CD4-positive, alpha-beta memory T cell (primary cell): Measurements from ENCODE around the gene HDAC4. TPM values are rescaled to one million over a fixed set of nuclear protein-coding genes. Genes with fewer than 3 reads are reported as not detected.

ENCODE experiments used
- CTCF ChIA-PET: fragments of 350-600 bp; sonication (Branson Sonifier 250); formaldehyde crosslinking; loops from one replicate; lab custom pipeline; 2021; ENCODE audit warnings: inconsistent platforms; ENCODE audit not compliant: partially characterized antibody; lab: Charles Lee
- POLR2A ChIA-PET: fragments of 350-600 bp; sonication (Branson Sonifier 250); formaldehyde crosslinking; loops from one replicate; lab custom pipeline; 2021; ENCODE audit not compliant: partially characterized antibody; lab: Charles Lee
- DNase-seq, 5 donors: peaks; one replicate each; pipeline versions ENCODE4 v3.0.0 to v3.0.0-alpha.2; 2020 to 2022; ENCODE audit warnings: mixed read lengths in 1 of 5
- H3K27ac ChIP-seq: one replicate; pipeline ENCODE4 v1.7.0; 2013; ENCODE audit warnings: low read depth, low read length
- H3K27me3 ChIP-seq: 2 replicates; pipeline ENCODE4 v1.7.0; 2013; ENCODE audit warnings: mild to moderate bottlenecking, low read length, moderate library complexity; ENCODE audit not compliant: insufficient read depth
- H3K36me3 ChIP-seq: 2 replicates; pipeline ENCODE4 v1.7.0; 2013; ENCODE audit warnings: mild to moderate bottlenecking, low read length, moderate library complexity; ENCODE audit not compliant: insufficient read depth
- H3K4me1 ChIP-seq: 2 replicates; pipeline ENCODE4 v1.7.0; 2013; ENCODE audit warnings: mild to moderate bottlenecking, low read length, moderate library complexity; ENCODE audit not compliant: insufficient read depth
- H3K4me3 ChIP-seq, 2 donors: one replicate each; pipeline ENCODE4 v1.7.0; 2013; ENCODE audit warnings: low read length in 2 of 2, mild to moderate bottlenecking in 1 of 2
- H3K9me3 ChIP-seq, 2 donors: one replicate each; pipeline ENCODE4 v1.7.0; 2013; ENCODE audit warnings: low read length in 2 of 2, control low read depth in 1 of 2; ENCODE audit not compliant: control insufficient read depth in 1 of 2
- H3K27ac Mint-ChIP-seq, 7 donors: one replicate each; pipeline ENCODE4 v1.8.0; 2020 to 2021; ENCODE audit warnings: mixed read lengths in 7 of 7, mild to moderate bottlenecking in 6 of 7, inconsistent platforms in 3 of 7, moderate library complexity in 3 of 7
- H3K27me3 Mint-ChIP-seq, 2 donors: one replicate each; pipeline ENCODE4 v1.8.0; 2020 to 2021; ENCODE audit warnings: mixed read lengths in 2 of 2
- H3K36me3 Mint-ChIP-seq, 2 donors: one replicate each; pipeline ENCODE4 v1.8.0; 2020 to 2021; ENCODE audit warnings: mixed read lengths in 2 of 2, inconsistent platforms in 1 of 2, mild to moderate bottlenecking in 1 of 2
- H3K4me1 Mint-ChIP-seq, 4 donors: one replicate each; pipeline ENCODE4 v1.8.0; 2020 to 2021; ENCODE audit warnings: mixed read lengths in 4 of 4, mild to moderate bottlenecking in 1 of 4
- H3K4me3 Mint-ChIP-seq, 8 donors: one replicate each; pipeline ENCODE4 v1.8.0; 2020 to 2021; ENCODE audit warnings: mixed read lengths in 8 of 8, mild to moderate bottlenecking in 7 of 8, moderate library complexity in 6 of 8, inconsistent platforms in 3 of 8
- H3K9me3 Mint-ChIP-seq, 8 donors: one replicate each; pipeline ENCODE4 v1.8.0; 2020 to 2021; ENCODE audit warnings: mixed read lengths in 8 of 8, mild to moderate bottlenecking in 5 of 8, inconsistent platforms in 3 of 8, moderate library complexity in 1 of 8
- intact Hi-C: fragments of 100-400 bp; cut with micrococcal nuclease; formaldehyde crosslinking; loops from one replicate; pipeline ENCODE4 v1.15.1; 2023
- polyA plus RNA-seq, 2 donors: library from polyadenylated mRNA; unstranded; fragments of 300-500 nt; fragmentation: Illumina TruSeq; gene quantifications; one replicate each; pipeline ENCODE4 v1.2.3, GENCODE V29; 2021
- total RNA-seq, 2 experiments: library from RNA; stranded (reverse); gene quantifications; one replicate each; pipeline ENCODE4 v1.2.3, GENCODE V29; 2021

The HDAC4 gene
- total and polyA plus RNA-seq, 4 experiments from 2014 or later: 1.4 to 59.7 (median 30.4) TPM

- POLR2A ChIA-PET: interaction anchor here (0.8 to 2.1 kb wide), 2 partner anchors 16 to 142 kb away, joined by 3 to 10 read pairs; partner anchors contain the start of gene HDAC4
- Mint-ChIP-seq H3K27me3 (no peaks in the 10 kb centered on the region), H3K4me1 (peaks cover 52 to 93% (median 72%) of the 10 kb centered on the region in 4 donors), H3K36me3 (peaks cover 18 to 24% of the 10 kb centered on the region in 2 donors), H3K4me3 (peak overlapping the region; percentile 78 to 92 (median 84)), H3K27ac (peak overlapping the region; percentile 65 to 97 (median 90)), H3K9me3 (peaks cover 0 to 18% (median 7%) of the 10 kb centered on the region in 8 donors)
- intact Hi-C loops: no loop called here
- Histone ChIP-seq H3K9me3 (peaks cover 0 to 3% of the 10 kb centered on the region in 2 donors), H3K36me3 (no peaks in the 10 kb centered on the region), H3K27me3 (no peaks in the 10 kb centered on the region), H3K27ac (peak overlapping the region; percentile 57), H3K4me1 (peaks cover 89% of the 10 kb centered on the region), H3K4me3 (peak overlapping the region; percentile 1 to 34)
- DNase-seq: no peak
- CTCF ChIA-PET: interaction anchor here (0.9 to 1.2 kb wide), 2 partner anchors 8 to 116 kb away, joined by 3 to 5 read pairs; no protein-coding TSS in a partner anchor
Measured at GRCh38 chr2:239259173-239259572, 141.6 kb downstream of the HDAC4 start.

GRCh38 chr2:239258248-239258647 is 142.6 kb downstream of the HDAC4 start:
- ChIA-PET POLR2A (no interaction called here), CTCF (interaction anchor here (0.9 kb wide), 1 partner anchor 9 kb away, joined by 5 read pairs; no protein-coding TSS in a partner anchor)
- Mint-ChIP-seq H3K4me3 (peak overlapping the region; percentile 37 to 92 (median 84)), H3K4me1 (peaks cover 53 to 93% (median 73%) of the 10 kb centered on the region in 4 donors), H3K36me3 (peaks cover 22 to 24% of the 10 kb centered on the region in 2 donors), H3K27ac (peak overlapping the region; percentile 45 to 97 (median 81)), H3K27me3 (no peaks in the 10 kb centered on the region), H3K9me3 (peaks cover 0 to 18% (median 7%) of the 10 kb centered on the region in 8 donors)
- intact Hi-C loops: no loop called here
- H3K9me3 ChIP-seq: peaks cover 0 to 3% of the 10 kb centered on the region in 2 donors
- no peaks in the 10 kb centered on the region for H3K27me3 ChIP-seq
- no peak overlapping the region for H3K4me3 ChIP-seq
- H3K27ac ChIP-seq: no peak overlapping the region
- no peak for DNase-seq
- peaks cover 4% of the 10 kb centered on the region for H3K36me3 ChIP-seq
- peaks cover 89% of the 10 kb centered on the region for H3K4me1 ChIP-seq

- Histone ChIP-seq H3K9me3 (peaks cover 0 to 3% of the 10 kb centered on the region in 2 donors), H3K27me3 (no peaks in the 10 kb centered on the region), H3K27ac (no peak overlapping the region), H3K4me1 (peaks cover 91% of the 10 kb centered on the region), H3K4me3 (no peak overlapping the region), H3K36me3 (peaks cover 4% of the 10 kb centered on the region)
- H3K4me3 Mint-ChIP-seq: peak overlapping the region in 5 of 8 donors; percentile 20 to 92 (median 85)
- no peaks in the 10 kb centered on the region for H3K27me3 Mint-ChIP-seq
- peak in 1 of 5 donors; percentile 50 for DNase-seq
- peaks cover 24 to 29% of the 10 kb centered on the region in 2 donors for H3K36me3 Mint-ChIP-seq
- CTCF ChIA-PET: no interaction called here
- peak overlapping the region in 5 of 7 donors; percentile 4 to 77 (median 65) for H3K27ac Mint-ChIP-seq
- H3K4me1 Mint-ChIP-seq: peaks cover 57 to 94% (median 76%) of the 10 kb centered on the region in 4 donors
- POLR2A ChIA-PET: no interaction called here
- intact Hi-C loops: loop anchor here (1.0 kb wide), 1 partner anchor 10 kb away; no protein-coding TSS in a partner anchor
- H3K9me3 Mint-ChIP-seq: peaks cover 0 to 18% (median 7%) of the 10 kb centered on the region in 8 donors
Measured at GRCh38 chr2:239257511-239257937, 143.3 kb downstream of the HDAC4 start.

- peaks cover 4% of the 10 kb centered on the region for H3K36me3 ChIP-seq
- intact Hi-C loops: no loop called here
- no peaks in the 10 kb centered on the region for H3K27me3 ChIP-seq
- Mint-ChIP-seq H3K4me3 (no peak overlapping the region), H3K27ac (peak overlapping the region in 1 of 7 donors; percentile 28), H3K27me3 (no peaks in the 10 kb centered on the region), H3K4me1 (peaks cover 57 to 93% (median 76%) of the 10 kb centered on the region in 4 donors), H3K36me3 (peaks cover 30 to 33% of the 10 kb centered on the region in 2 donors), H3K9me3 (peaks cover 0 to 18% (median 7%) of the 10 kb centered on the region in 8 donors)
- H3K9me3 ChIP-seq: peaks cover 0 to 3% of the 10 kb centered on the region in 2 donors
- ChIA-PET POLR2A (interaction anchor here (1.0 to 1.2 kb wide), 2 partner anchors 9 to 145 kb away, joined by 3 read pairs; partner anchors contain the start of gene HDAC4), CTCF (interaction anchor here (0.9 kb wide), 1 partner anchor 7 kb away, joined by 3 read pairs; no protein-coding TSS in a partner anchor)
- no peak overlapping the region for H3K27ac ChIP-seq
- no peak for DNase-seq
- no peak overlapping the region for H3K4me3 ChIP-seq
- H3K4me1 ChIP-seq: peaks cover 81% of the 10 kb centered on the region
Measured at GRCh38 chr2:239256350-239256743, 144.5 kb downstream of the HDAC4 start.

- Mint-ChIP-seq H3K9me3 (peaks cover 0 to 18% (median 7%) of the 10 kb centered on the region in 8 donors), H3K4me3 (no peak overlapping the region), H3K27ac (peak overlapping the region in 1 of 7 donors; percentile 23), H3K36me3 (peaks cover 31 to 35% of the 10 kb centered on the region in 2 donors), H3K27me3 (no peaks in the 10 kb centered on the region), H3K4me1 (peaks cover 55 to 89% (median 72%) of the 10 kb centered on the region in 4 donors)
- intact Hi-C loops: no loop called here
- Histone ChIP-seq H3K4me1 (peaks cover 75% of the 10 kb centered on the region), H3K4me3 (no peak overlapping the region), H3K9me3 (peaks cover 0 to 3% of the 10 kb centered on the region in 2 donors), H3K27ac (no peak overlapping the region), H3K27me3 (no peaks in the 10 kb centered on the region), H3K36me3 (peaks cover 4% of the 10 kb centered on the region)
- no peak for DNase-seq
- ChIA-PET POLR2A (interaction anchor here (0.7 to 1.2 kb wide), 4 partner anchors 8 to 145 kb away, joined by 3 read pairs; partner anchors contain the start of gene HDAC4), CTCF (interaction anchor here (0.5 to 1.2 kb wide), 4 partner anchors 8 to 401 kb away, joined by 3 to 5 read pairs (median 4); no protein-coding TSS in a partner anchor)
Measured at GRCh38 chr2:239255628-239256349, 145.0 kb downstream of the HDAC4 start.

- H3K9me3 Mint-ChIP-seq: peaks cover 0 to 18% (median 7%) of the 10 kb centered on the region in 8 donors
- no peak overlapping the region for H3K27ac ChIP-seq
- H3K4me1 Mint-ChIP-seq: peaks cover 50 to 83% (median 68%) of the 10 kb centered on the region in 4 donors
- POLR2A ChIA-PET: interaction anchor here (0.7 to 1.0 kb wide), 3 partner anchors 8 to 43 kb away, joined by 3 read pairs; no protein-coding TSS in a partner anchor
- H3K4me3 ChIP-seq: no peak overlapping the region
- H3K27me3 ChIP-seq: no peaks in the 10 kb centered on the region
- intact Hi-C loops: no loop called here
- H3K9me3 ChIP-seq: peaks cover 0 to 3% of the 10 kb centered on the region in 2 donors
- peaks cover 4% of the 10 kb centered on the region for H3K36me3 ChIP-seq
- no peak for DNase-seq
- H3K4me3 Mint-ChIP-seq: no peak overlapping the region
- peaks cover 31 to 35% of the 10 kb centered on the region in 2 donors for H3K36me3 Mint-ChIP-seq
- H3K4me1 ChIP-seq: peaks cover 69% of the 10 kb centered on the region
- no peaks in the 10 kb centered on the region for H3K27me3 Mint-ChIP-seq
- CTCF ChIA-PET: interaction anchor here (0.5 to 1.2 kb wide), 4 partner anchors 9 to 402 kb away, joined by 3 to 5 read pairs (median 4); no protein-coding TSS in a partner anchor
- no peak overlapping the region for H3K27ac Mint-ChIP-seq
Measured at GRCh38 chr2:239255218-239255617, 145.6 kb downstream of the HDAC4 start.
